ENCODE data around the gene RGS16. TPM values are rescaled to one million over a fixed set of nuclear protein-coding genes. Genes with fewer than 3 reads are reported as not detected.
A peak's percentile ranks its signal among the peaks of the same experiment; 100 is the strongest.

Gene RGS16
- total and polyA plus RNA-seq, 2 experiments from 2014 or later, result 7.3 to 7.6 TPM

- H2AFZ ChIP-seq, result no peak overlapping the region
- no peaks in the 10 kb centered on the region for H3K9me2 ChIP-seq (replicated peaks; ENCODE audit: insufficient read depth)
- H3K27me3 ChIP-seq, result peaks cover 8% of the 10 kb centered on the region
- no peaks in the 10 kb centered on the region for H3K79me2 ChIP-seq
- WGBS (ENCODE audit: low lambda C conversion rate, missing lambda C conversion rate), result 59% methylated on average over 6 of the region's 6 CpGs
- no peaks in the 10 kb centered on the region for H3K36me3 ChIP-seq (replicated peaks; ENCODE audit: insufficient read depth, low read depth)
- peak overlapping the region; percentile 12 for H3K27ac ChIP-seq
- H3K9me3 ChIP-seq (ENCODE audit: low read depth), result no peaks in the 10 kb centered on the region
- H3K4me3 ChIP-seq, result no peak overlapping the region
- H4K20me1 ChIP-seq (ENCODE audit: insufficient read depth, poor library complexity, severe bottlenecking), result no peaks in the 10 kb centered on the region
- no peak overlapping the region for H3K4me2 ChIP-seq
- TF ChIP-seq EZH2 (IDR thresholded peaks at IDR 0.05; ENCODE audit: borderline replicate concordance) (no peak), CTCF (IDR thresholded peaks at IDR 0.05; ENCODE audit: poor library complexity) (no peak), EZH2phosphoT487 (IDR thresholded peaks at IDR 0.05; ENCODE audit: low read depth, severe bottlenecking, unreplicated experiment) (no peak)
- H3K4me1 ChIP-seq (ENCODE audit: insufficient read depth), result peaks cover 13% of the 10 kb centered on the region
- DNase-seq (ENCODE audit: low spot score), result no peak
Measured at GRCh38 chr1:182610606-182611194, 6.5 kb upstream of the RGS16 start.

- Histone ChIP-seq H3K79me2 (no peaks in the 10 kb centered on the region), H3K27ac (peak overlapping the region; percentile 30), H3K36me3 (replicated peaks; ENCODE audit: insufficient read depth, low read depth) (no peaks in the 10 kb centered on the region), H3K9me3 (ENCODE audit: low read depth) (no peaks in the 10 kb centered on the region), H3K4me2 (no peak overlapping the region), H3K9me2 (replicated peaks; ENCODE audit: insufficient read depth) (no peaks in the 10 kb centered on the region), H3K27me3 (peaks cover 11% of the 10 kb centered on the region), H3K4me3 (no peak overlapping the region), H3K4me1 (ENCODE audit: insufficient read depth) (peaks cover 5% of the 10 kb centered on the region), H4K20me1 (ENCODE audit: insufficient read depth, poor library complexity, severe bottlenecking) (no peaks in the 10 kb centered on the region), H2AFZ (no peak overlapping the region)
- no peak for TF ChIP-seq CTCF (IDR thresholded peaks at IDR 0.05; ENCODE audit: poor library complexity)
- TF ChIP-seq EZH2phosphoT487 (IDR thresholded peaks at IDR 0.05; ENCODE audit: low read depth, severe bottlenecking, unreplicated experiment), result no peak
- no peak for TF ChIP-seq EZH2 (IDR thresholded peaks at IDR 0.05; ENCODE audit: borderline replicate concordance)
- WGBS (ENCODE audit: low lambda C conversion rate, missing lambda C conversion rate), result 80% methylated on average over 9 of the region's 9 CpGs
- peak; percentile 47 for DNase-seq (ENCODE audit: low spot score)
Measured at GRCh38 chr1:182608845-182609610, 4.8 kb upstream of the RGS16 start.

- H3K27ac ChIP-seq, result peak overlapping the region; percentile 21
- WGBS (ENCODE audit: low lambda C conversion rate, missing lambda C conversion rate), result 95% methylated on average over 2 of the region's 2 CpGs
Measured at GRCh38 chr1:182608236-182608635, 4.0 kb upstream of the RGS16 start.

GRCh38 chr1:182607566-182607965, 3.4 kb upstream of the RGS16 start:
- Histone ChIP-seq H3K9me2 (replicated peaks; ENCODE audit: insufficient read depth) (no peaks in the 10 kb centered on the region), H3K4me3 (no peak overlapping the region), H3K4me2 (no peak overlapping the region), H3K4me1 (ENCODE audit: insufficient read depth) (peaks cover 10% of the 10 kb centered on the region), H4K20me1 (ENCODE audit: insufficient read depth, poor library complexity, severe bottlenecking) (no peaks in the 10 kb centered on the region), H3K36me3 (replicated peaks; ENCODE audit: insufficient read depth, low read depth) (no peaks in the 10 kb centered on the region), H3K79me2 (no peaks in the 10 kb centered on the region), H3K27ac (no peak overlapping the region), H3K27me3 (peaks cover 3% of the 10 kb centered on the region), H3K9me3 (ENCODE audit: low read depth) (no peaks in the 10 kb centered on the region), H2AFZ (no peak overlapping the region)
- TF ChIP-seq CTCF (IDR thresholded peaks at IDR 0.05; ENCODE audit: poor library complexity) (no peak), EZH2phosphoT487 (IDR thresholded peaks at IDR 0.05; ENCODE audit: low read depth, severe bottlenecking, unreplicated experiment) (no peak), EZH2 (IDR thresholded peaks at IDR 0.05; ENCODE audit: borderline replicate concordance) (no peak)
- no peak for DNase-seq (ENCODE audit: low spot score)
- WGBS (ENCODE audit: low lambda C conversion rate, missing lambda C conversion rate), result 82% methylated on average over 1 of the region's 1 CpG

More at GRCh38 chr1:182608236-182608635, 4.0 kb upstream of the RGS16 start:
- no peaks in the 10 kb centered on the region for H3K79me2 ChIP-seq
- H3K9me3 ChIP-seq (ENCODE audit: low read depth), result no peaks in the 10 kb centered on the region
- DNase-seq (ENCODE audit: low spot score), result no peak
- H3K4me1 ChIP-seq (ENCODE audit: insufficient read depth), result peaks cover 10% of the 10 kb centered on the region
- H3K36me3 ChIP-seq (replicated peaks; ENCODE audit: insufficient read depth, low read depth), result no peaks in the 10 kb centered on the region
- no peaks in the 10 kb centered on the region for H4K20me1 ChIP-seq (ENCODE audit: insufficient read depth, poor library complexity, severe bottlenecking)
- no peak overlapping the region for H2AFZ ChIP-seq
- no peaks in the 10 kb centered on the region for H3K9me2 ChIP-seq (replicated peaks; ENCODE audit: insufficient read depth)
- no peak overlapping the region for H3K4me2 ChIP-seq
- no peak overlapping the region for H3K4me3 ChIP-seq
- no peak for TF ChIP-seq EZH2 (IDR thresholded peaks at IDR 0.05; ENCODE audit: borderline replicate concordance)
- peaks cover 3% of the 10 kb centered on the region for H3K27me3 ChIP-seq
